ENCODE data around the gene MAST4.

The MAST4 gene

DNA sequence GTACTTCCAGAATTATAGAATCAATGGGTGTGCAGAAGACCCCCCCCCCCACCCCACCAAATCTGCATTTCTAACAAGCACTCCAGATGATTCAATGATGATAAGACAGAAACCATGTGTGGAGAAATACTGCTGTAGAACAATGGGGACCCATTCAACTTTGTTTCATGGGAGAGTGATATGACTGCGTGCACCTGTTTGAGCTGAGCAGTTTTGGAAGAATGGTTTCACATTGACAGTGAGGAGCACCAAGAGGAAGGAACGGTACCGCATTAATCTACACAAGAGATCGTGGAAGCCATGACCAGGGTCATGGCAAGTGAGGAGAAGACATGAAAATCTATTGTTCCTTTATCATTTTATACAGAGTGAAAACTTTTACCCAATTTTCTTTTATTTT is 397.7 kb downstream of the MAST4 start (continued):
- no peak for TF ChIP-seq ZNF175 (tag by site-specific recombination; IDR thresholded peaks at IDR 0.05)

DNA sequence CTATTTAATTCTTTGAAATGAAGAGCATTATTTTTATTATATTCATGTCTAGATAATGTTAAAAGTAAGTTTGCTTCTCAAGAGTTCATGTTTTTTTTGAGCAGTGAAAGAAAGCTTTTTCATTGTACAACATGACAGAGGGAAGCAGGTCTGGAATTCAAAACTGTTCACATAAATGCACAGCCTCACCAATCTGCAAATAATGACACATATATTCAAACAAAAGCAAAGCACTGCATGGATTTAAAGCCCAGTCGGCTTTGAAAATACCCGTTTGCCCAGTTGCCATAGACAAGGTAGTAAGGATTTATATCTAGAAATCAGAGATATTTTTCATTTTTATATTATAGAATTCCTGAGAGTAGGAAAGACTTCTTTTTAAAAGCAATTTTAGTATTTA is 398.6 kb downstream of the MAST4 start:
- POLR2A ChIA-PET, result interaction anchor here (0.7 kb wide), 1 partner anchor 9 kb away, joined by 3 read pairs; no protein-coding TSS in a partner anchor
- no peaks in the 10 kb centered on the region; the same call in 1 of the 2 replicates for H3K4me1 ChIP-seq (ENCODE audit: control insufficient read depth, insufficient read depth, low read length)
- H3K9me3 ChIP-seq (ENCODE audit: control insufficient read depth, insufficient read depth, low read depth, low read length), result no peaks in the 10 kb centered on the region
- H3K36me3 ChIP-seq (ENCODE audit: control insufficient read depth in 2 of 2, insufficient read depth in 1 of 2, low read length in 2 of 2), result no peaks in the 10 kb centered on the region
- CTCF ChIA-PET, result interaction anchor here (0.6 to 1.1 kb wide), 3 partner anchors 8 to 374 kb away, joined by 4 to 6 read pairs (median 5); no protein-coding TSS in a partner anchor
- TF ChIP-seq SP3 (tag by site-specific recombination; IDR thresholded peaks at IDR 0.05) (no peak), ZFP3 (tag by site-specific recombination; IDR thresholded peaks at IDR 0.05; ENCODE audit: low read depth) (no peak), ZNF549 (tag by site-specific recombination; IDR thresholded peaks at IDR 0.05) (no peak), GLIS1 (tag by site-specific recombination; IDR thresholded peaks at IDR 0.05) (no peak), ZNF639 (tag by site-specific recombination; IDR thresholded peaks at IDR 0.05) (no peak), ZNF155 (tag by site-specific recombination; IDR thresholded peaks at IDR 0.05) (no peak), ZNF830 (tag by site-specific recombination; IDR thresholded peaks at IDR 0.05; ENCODE audit: low read depth) (no peak), ZNF24 (tag by site-specific recombination; IDR thresholded peaks at IDR 0.05) (no peak), ZNF184 (tag by site-specific recombination; IDR thresholded peaks at IDR 0.05) (no peak), MEIS1 (CRISPR knock-in tag; IDR thresholded peaks at IDR 0.05; ENCODE audit: borderline replicate concordance) (no peak), ZBTB10 (tag by site-specific recombination; IDR thresholded peaks at IDR 0.05) (no peak), ZNF530 (tag by site-specific recombination; IDR thresholded peaks at IDR 0.05; ENCODE audit: low read depth) (no peak), TCF7L2 (IDR thresholded peaks at IDR 0.05; ENCODE audit: borderline replicate concordance, low read depth, low read length) (no peak), ELK4 (IDR thresholded peaks at IDR 0.05; ENCODE audit: borderline replicate concordance, low read depth, low read length) (no peak), TRIM28 (IDR thresholded peaks at IDR 0.05; ENCODE audit: borderline replicate concordance, low read length) (no peak), ZNF416 (tag by site-specific recombination; IDR thresholded peaks at IDR 0.05) (no peak), ZNF16 (tag by site-specific recombination; IDR thresholded peaks at IDR 0.05; ENCODE audit: low read depth) (no peak), ZNF132 (tag by site-specific recombination; IDR thresholded peaks at IDR 0.05; ENCODE audit: borderline replicate concordance) (no peak)
- TF ChIP-seq, protein P1, sequence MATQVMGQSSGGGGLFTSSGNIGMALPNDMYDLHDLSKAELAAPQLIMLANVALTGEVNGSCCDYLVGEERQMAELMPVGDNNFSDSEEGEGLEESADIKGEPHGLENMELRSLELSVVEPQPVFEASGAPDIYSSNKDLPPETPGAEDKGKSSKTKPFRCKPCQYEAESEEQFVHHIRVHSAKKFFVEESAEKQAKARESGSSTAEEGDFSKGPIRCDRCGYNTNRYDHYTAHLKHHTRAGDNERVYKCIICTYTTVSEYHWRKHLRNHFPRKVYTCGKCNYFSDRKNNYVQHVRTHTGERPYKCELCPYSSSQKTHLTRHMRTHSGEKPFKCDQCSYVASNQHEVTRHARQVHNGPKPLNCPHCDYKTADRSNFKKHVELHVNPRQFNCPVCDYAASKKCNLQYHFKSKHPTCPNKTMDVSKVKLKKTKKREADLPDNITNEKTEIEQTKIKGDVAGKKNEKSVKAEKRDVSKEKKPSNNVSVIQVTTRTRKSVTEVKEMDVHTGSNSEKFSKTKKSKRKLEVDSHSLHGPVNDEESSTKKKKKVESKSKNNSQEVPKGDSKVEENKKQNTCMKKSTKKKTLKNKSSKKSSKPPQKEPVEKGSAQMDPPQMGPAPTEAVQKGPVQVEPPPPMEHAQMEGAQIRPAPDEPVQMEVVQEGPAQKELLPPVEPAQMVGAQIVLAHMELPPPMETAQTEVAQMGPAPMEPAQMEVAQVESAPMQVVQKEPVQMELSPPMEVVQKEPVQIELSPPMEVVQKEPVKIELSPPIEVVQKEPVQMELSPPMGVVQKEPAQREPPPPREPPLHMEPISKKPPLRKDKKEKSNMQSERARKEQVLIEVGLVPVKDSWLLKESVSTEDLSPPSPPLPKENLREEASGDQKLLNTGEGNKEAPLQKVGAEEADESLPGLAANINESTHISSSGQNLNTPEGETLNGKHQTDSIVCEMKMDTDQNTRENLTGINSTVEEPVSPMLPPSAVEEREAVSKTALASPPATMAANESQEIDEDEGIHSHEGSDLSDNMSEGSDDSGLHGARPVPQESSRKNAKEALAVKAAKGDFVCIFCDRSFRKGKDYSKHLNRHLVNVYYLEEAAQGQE (tag by site-specific recombination; IDR thresholded peaks at IDR 0.05), result no peak
- H3K4me3 ChIP-seq (ENCODE audit: low read depth, low read length), result no peak overlapping the region
- no peak overlapping the region for H3K27ac ChIP-seq (ENCODE audit: extremely low read depth, low read depth, low read length)
